Activated CD4-positive, alpha-beta T cell treated with anti-CD3 and anti-CD28 coated beads, Interleukin-2, amount 50 U/mL, for 24 hours (primary cell): ENCODE measurements around the gene SH3TC1.

ENCODE experiments used
- DNase-seq, 2 donors: peaks; one replicate each; pipeline ENCODE4 v3.0.0-alpha.2; 2020; ENCODE audit warnings: low read depth in 1 of 2, low spot score in 1 of 2

The SH3TC1 gene

DNA sequence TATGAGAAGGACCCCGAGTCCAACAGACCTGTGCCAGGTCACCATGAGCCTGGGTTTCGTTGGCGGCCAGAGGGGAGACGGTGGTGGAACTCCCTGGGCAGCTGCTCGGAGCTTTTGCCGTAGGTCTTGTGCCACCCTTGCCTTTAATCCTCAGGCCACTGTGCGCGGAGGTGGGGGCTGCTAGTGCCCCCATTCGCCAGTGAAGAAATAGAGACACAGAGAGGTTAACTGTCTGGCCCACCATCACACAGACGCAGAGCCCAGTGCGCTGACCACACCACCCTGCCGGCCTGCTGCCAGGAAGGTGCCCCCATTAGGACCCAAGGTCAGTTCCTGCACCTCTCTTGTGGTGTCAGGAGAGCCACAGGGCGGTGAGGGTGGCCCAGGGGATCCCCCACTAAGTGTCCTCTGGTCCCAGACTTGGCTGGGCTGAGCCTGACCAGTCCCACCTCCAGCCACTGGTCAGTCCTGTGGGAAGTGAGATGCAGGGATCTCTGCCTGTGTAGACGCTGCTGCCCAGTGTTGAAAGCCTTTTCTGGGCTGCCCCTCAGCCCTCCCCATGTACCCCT, 42.2 kb downstream of the SH3TC1 start:
- DNase-seq, result no peak

- peak; percentile 81 to 84 for DNase-seq
Measured at GRCh38 chr4:8241895-8242696, 43.0 kb downstream of the SH3TC1 start.

DNA sequence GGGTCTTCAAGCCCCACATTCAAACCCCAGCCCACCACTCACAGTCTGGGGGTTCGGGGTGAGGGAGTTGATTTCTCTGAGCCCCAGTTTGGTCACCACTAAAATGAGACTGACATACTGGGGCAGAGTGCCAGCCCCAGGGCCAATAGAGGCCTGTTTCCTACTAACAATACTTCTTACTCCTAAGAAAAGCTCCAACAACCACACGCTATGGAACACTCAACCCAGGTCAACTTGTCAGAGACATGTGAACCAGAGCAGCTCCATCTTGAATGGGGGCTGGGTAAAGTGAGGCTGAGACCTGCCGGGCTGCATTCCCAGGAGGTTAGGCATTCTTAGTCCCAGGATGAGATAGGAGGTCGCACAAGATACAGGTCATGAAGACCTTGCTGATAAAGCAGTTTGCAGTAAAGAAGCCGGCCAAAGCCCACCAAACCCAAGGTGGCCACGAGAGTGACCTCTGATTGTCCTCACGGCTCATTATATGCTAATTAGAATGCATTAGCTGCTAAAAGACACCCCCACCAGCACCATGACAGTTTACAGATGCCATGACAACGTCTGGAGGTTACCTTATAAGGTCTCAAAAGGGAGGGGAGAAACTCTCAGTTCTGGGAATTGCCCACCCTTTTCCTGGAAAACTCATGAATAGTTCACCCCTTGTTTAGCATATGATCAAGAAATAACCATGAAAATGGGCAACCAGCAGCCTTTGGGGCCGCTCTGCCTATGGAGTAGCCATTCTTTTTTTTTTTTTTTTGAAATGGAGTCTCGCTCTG, 43.9 kb downstream of the SH3TC1 start:
- DNase-seq, result no peak

- no peak for DNase-seq
Measured at GRCh38 chr4:8244001-8244757, 45.1 kb downstream of the SH3TC1 start.

DNA sequence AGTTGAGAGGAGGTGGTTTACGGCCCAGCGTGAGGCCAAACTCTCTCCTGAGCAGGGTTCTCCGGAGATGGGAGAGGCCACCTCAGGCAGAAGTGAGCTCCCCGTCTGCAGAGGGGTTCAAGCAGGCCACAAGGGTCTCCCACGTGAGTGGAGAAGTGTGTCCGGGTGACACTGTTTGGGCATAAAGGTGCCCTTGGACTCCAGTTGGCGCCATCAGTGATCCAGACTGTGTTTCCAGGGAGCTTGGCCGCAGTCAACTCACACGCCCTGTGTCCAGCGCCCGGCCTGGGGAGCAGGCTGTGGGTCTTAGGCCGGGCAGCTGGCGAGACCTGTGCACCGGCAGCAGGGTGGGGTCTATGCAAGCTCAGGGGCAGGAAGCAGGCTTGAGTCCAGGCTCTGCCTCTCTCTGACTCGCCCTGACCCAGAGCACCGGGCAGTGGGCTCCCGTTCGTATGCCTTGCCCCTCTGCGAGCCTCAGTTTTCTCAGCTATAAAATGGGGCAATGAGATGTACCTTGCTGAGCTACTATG, 45.9 kb downstream of the SH3TC1 start:
- DNase-seq, result no peak

DNA sequence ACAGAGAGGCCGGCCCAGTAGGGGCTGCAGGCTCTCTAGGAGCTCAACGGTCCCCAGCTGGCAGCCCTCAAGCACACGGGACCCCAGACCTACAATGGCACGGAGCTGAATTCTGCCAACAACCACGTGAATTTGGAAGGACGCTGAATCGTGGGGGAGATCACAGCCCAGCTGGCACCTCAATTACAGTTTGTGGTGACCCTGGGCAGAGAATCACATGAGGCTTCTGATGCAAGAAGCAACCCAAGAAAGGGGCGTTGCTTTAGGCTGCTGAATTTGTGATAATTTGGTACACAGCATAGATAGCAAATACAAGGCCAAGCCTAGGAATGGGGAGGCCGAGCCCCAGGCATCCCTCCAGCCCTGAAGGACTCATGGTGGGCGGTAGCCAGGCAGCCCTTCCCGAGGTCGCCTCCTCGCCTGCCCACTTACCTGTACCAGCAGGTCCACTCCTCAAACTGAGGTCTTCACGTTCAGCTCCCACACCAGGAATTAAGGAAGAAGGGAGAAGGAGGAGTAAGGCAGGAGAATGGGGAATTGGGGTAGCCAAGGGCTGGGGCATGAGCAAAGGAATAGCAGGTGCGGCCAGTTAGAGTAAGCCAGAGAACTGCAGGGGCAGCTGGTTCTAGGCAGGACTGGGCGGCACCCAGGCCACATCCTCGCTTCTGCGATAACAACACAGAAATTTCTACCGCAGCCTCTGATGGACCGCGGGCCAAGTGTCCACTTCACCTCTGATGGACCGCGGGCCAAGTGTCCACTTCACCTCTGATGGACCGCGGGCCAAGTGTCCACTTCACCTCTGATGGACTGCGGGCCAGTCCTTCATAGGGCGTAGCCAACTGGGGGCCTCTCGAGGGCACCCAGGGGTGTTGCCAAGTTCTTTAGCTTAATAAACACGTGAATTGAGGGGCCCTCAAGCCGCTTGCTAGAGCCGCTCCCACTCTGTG, 47.1 kb downstream of the SH3TC1 start:
- DNase-seq, result no peak

DNA sequence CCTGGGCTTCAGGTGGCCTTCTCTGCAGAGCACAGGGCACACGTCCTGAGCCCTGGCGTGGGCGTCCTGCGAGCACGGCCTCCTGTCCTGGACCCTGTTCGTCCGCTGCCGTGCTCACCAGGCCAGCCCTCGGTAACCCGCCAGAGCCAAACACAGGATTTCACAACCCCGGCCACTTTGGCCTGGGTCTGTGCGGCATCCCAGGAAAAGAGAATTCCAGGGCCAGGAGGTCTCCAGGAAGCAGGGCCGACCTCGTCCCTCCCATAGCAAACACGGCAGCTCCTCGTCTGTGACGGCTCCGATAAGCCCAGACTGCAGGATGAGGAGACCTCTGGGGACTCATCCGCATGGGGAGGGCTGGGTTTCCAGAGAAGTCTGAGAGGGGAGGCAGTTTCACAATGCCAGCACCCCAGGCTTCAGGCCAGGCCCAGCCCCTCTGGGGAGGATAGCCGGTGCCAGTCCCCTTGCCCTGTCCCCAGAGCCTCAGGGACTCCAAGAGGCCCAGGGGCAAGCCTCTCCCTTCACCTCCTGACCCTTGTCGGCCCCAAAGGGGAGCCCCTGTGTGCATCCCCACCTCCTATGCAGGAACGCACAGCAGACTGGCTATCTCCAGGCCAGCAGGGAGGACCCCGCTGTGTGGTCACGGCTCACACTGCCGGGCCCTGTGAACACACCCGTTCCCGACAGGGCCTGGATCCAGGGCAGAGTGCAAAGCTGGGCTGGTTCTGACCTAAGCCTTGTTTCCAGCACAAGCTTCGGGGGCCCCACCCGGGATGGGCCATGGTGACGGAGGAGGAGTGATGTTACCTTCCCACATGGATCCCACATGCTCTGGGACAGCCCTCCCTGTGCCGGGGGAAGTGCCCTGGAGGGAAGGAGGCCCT, 48.2 kb downstream of the SH3TC1 start:
- DNase-seq, result no peak

DNA sequence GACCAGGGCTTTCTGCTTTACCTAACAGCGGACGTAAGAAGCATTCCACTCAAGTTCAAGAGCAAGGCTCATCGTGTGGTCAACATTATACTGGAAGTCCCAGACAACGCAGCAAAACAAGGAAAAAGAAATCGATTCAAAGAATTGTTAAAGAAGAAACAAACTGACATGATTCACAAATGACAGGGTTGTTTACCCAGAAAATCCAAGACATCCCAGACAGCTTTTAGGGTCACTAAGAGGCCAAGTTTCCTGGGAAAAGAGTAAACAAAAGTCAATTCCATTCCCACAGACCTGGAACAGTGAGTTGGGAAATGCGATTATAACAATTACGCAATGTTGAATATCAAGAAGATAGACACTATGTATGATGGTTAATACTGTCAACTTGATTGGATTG, 49.0 kb downstream of the SH3TC1 start:
- no peak for DNase-seq

DNA sequence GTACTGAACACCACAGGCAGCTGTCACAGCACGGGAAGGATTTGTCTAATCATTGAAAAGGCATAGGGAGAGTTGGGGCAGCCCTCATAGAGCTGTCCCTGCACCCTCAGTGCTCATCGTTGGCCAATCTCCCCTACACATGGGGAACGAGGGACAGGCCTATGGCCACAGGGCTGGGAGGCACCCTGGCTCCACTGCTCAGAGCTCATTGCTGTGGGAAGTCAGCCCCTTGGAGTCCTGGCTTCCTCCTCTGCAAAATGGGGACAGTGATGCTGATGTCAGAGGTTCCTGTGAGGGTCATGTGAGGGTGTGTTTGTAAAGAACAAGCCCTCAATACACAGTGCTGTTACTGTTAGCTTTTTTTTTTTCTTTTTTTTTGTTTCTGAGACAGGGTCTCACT, 51.1 kb downstream of the SH3TC1 start:
- no peak for DNase-seq

DNA sequence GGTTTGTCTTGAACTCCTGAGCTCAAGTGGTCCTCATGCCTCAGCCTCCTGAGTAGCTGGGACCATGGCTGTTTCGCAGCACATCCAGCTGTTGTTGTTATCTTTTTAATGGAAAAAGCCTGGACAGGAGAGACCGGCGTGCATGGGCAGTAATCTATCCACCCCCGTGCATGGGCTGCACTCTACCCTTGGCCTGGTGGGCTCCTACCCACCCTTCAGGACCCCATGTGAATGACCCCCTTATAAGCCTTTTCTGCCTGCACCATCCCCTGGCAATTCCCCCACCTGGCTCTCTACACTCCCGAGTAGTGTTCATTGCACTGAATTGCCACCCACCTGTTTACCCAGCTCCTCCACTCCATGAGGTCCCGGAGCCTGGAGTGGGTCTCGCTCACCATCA, 51.5 kb downstream of the SH3TC1 start:
- no peak for DNase-seq

GRCh38 chr4:8251110-8251883, 52.2 kb downstream of the SH3TC1 start:
- DNase-seq, result no peak

DNA sequence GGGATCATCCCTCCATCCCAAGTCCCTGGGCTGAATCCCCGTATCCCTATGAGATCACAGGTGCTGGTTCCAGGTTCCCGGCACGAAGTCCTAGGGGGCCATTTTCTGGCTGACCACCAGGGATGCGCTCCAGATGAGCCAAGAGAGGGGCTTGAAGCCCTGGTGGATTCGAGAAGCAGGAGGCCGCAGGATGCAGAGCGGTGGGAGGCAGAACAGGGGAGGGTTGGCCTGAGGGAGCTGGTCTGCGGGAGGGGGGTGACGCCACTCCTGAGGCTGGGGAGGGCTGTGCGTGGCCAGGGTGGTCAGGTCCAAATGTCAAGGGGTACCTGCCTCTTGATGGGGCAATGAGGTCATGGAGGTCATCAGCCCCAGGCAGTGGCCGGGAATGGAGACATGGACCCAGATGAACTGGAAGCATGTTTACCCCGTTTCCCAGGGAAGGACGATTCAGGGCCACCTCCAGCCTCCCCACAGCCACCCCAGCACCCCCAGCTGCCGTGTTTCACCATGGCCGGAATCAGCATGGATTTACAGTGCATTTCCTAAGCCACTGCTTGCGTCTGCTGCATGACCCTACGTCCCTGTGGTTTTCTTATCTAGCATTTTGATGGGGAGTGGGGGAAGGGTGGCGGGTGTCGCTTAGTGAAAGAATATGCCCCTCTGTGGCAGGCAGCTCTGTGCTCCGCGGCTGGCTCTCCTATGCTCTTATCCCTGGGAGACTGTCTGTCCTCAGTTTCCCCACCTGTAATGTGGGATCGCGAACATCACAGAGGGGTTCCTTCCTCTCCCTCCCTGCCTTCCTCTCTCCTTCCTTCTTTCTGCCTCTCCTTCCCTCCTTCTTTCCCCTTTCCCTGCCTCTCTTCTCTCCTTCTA, 53.4 kb downstream of the SH3TC1 start:
- DNase-seq, result no peak

- DNase-seq, result no peak
Measured at GRCh38 chr4:8254076-8254475, 55.0 kb downstream of the SH3TC1 start.

DNA sequence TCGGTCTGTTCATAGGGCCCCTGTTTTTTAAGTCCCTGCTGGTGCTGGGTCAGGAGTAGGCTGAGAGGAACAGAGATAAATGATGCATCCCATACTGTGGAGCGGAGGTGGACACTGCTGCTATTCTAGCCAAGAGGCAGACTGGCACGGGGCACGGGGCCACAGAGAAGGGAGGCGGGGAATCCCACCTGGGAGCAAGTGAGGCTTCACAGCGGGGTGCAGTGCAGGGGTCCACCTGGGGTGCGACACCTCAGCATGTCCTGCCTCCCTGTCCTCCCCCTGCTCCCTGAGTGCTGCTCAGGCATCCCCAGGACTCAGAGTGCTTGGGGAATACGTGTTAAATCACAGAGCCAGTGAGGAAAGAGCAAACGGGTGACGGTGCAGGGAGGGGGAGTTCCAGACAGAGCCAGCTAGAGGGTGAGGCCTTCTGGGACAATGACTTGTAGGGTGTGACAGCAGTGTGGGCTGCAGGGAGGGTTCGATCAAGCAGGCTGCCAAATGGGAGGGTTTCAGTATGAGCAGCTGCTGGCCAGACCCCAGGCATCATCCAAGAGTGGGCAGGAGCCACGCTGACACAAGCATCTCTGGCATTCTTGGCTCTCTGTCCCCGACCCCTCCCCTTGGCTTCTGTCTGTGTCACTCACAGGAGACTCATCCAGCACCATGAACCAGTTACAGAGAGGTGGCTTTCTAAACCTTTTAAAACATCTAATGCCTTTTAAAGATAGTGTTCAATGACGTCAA, 56.8 kb downstream of the SH3TC1 start:
- no peak for DNase-seq

DNA sequence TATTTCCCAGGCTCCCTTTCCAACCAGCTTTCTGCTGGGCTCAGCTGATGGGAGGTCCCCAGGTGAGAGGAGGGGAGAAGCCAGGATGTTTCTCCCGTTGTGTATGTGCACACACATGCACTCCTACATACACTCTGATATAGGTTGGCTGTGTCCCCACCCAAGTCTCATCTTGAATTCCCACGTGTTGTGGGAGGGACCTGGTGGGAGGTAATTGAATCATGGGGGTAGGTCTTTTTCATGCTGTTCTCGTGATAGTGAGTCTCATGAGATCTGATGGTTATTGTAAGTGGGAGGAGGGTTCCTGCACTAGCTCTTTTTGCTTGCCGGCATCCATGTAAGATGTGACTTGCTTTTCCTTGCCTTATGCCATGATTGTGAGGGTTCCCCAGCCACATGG, 58.8 kb downstream of the SH3TC1 start:
- DNase-seq, result no peak

- no peak for DNase-seq
Measured at GRCh38 chr4:8258552-8259212, 59.6 kb downstream of the SH3TC1 start.
